Fibroblast of lung (primary cell): ENCODE results near the gene COPZ2. TPM values are rescaled to one million over a fixed set of nuclear protein-coding genes. Genes with fewer than 3 reads are reported as not detected.
"Not testable (repeated sequence)": the region's sequence is repeated elsewhere in the genome, so short reads cannot be mapped to it uniquely, and the experiment has no call there.

Experiments used
- DNase-seq, 2 donors: peaks; one replicate each; pipeline versions ENCODE4 v3.0.0 to v3.0.0-alpha.2; 2010; ENCODE audit warnings: low read depth in 2 of 2
- H2AFZ ChIP-seq: 2 replicates; pipeline ENCODE4 v1.5.1; 2012; ENCODE audit warnings: low read length, control low read depth, inconsistent platforms
- H3K27ac ChIP-seq: 2 replicates; pipeline ENCODE4 v1.5.1; 2011; ENCODE audit warnings: low read length, control low read depth; ENCODE audit not compliant: insufficient read depth
- H3K27me3 ChIP-seq: 2 replicates; pipeline ENCODE4 v1.5.1; 2011; ENCODE audit warnings: mild to moderate bottlenecking, low read length; ENCODE audit not compliant: control insufficient read depth, insufficient read depth
- H3K36me3 ChIP-seq: 2 replicates; pipeline ENCODE4 v1.5.1; 2011; ENCODE audit warnings: low read length; ENCODE audit not compliant: control insufficient read depth, insufficient read depth
- H3K4me1 ChIP-seq: 2 replicates; pipeline ENCODE4 v1.5.1; 2011; ENCODE audit warnings: low read length; ENCODE audit not compliant: control insufficient read depth, insufficient read depth; ENCODE audit errors: extremely low read depth
- H3K4me2 ChIP-seq: 2 replicates; pipeline ENCODE4 v1.5.1; 2011; ENCODE audit warnings: low read length, control low read depth; ENCODE audit not compliant: insufficient read depth; ENCODE audit errors: extremely low read depth
- H3K4me3 ChIP-seq, 4 experiments: fragments of 200-600 bp in 1 of 4; sonication (generic) in 1 of 4; replicated peaks in 1 of 4; 2 replicates each; pipeline ENCODE4 v1.5.1; 2011 to 2016; ENCODE audit warnings: low read length in 4 of 4, low read depth in 3 of 4, mild to moderate bottlenecking in 3 of 4, control low read depth in 2 of 4, inconsistent platforms in 1 of 4, mixed read lengths in 1 of 4; ENCODE audit not compliant: insufficient read depth in 1 of 4; ENCODE audit errors: control extremely low read depth in 1 of 4
- H3K79me2 ChIP-seq: 2 replicates; pipeline ENCODE4 v1.5.1; 2012; ENCODE audit warnings: mild to moderate bottlenecking, low read length, inconsistent platforms; ENCODE audit not compliant: control insufficient read depth, insufficient read depth
- H3K9ac ChIP-seq: 2 replicates; pipeline ENCODE4 v1.5.1; 2011; ENCODE audit warnings: mild to moderate bottlenecking, low read length, control low read depth; ENCODE audit not compliant: insufficient read depth
- H3K9me3 ChIP-seq: 2 replicates; pipeline ENCODE4 v1.5.1; 2012; ENCODE audit warnings: low read depth, low read length; ENCODE audit not compliant: control insufficient read depth, insufficient read depth
- H4K20me1 ChIP-seq: 2 replicates; pipeline ENCODE4 v1.5.1; 2011; ENCODE audit warnings: low read length; ENCODE audit not compliant: control insufficient read depth, insufficient read depth; ENCODE audit errors: extremely low read depth
- EZH2 ChIP-seq: IDR thresholded peaks from 2 replicates; pipeline ENCODE4 v1.5.1; 2012; ENCODE audit warnings: low read length, control low read depth, mild to moderate bottlenecking; ENCODE audit errors: missing control alignments
- polyA plus RNA-seq, 2 donors: library from polyadenylated mRNA; depleted of rRNA in 1 of 2; stranded (reverse) in 1 of 2; unstranded in 1 of 2; fragments of >200 nt; gene quantifications; 2 replicates each; pipeline ENCODE4 v1.2.1, GENCODE V29; 2011 to 2012; ENCODE audit warnings: missing spikeins in 1 of 2
- total RNA-seq: library from RNA; depleted of rRNA; stranded (reverse); fragments of >200 nt; gene quantifications from 2 replicates; pipeline ENCODE4 v1.2.1, GENCODE V29; 2014
- TF ChIP-seq, protein P1 (sequence below), 2 donors: IDR thresholded peaks in 1 of 2; conservative IDR thresholded peaks in 1 of 2; 1 replicate in 1 of 2; 2 replicates in 1 of 2; pipeline ENCODE4 v1.5.1; 2011 to 2012; ENCODE audit warnings: low read length in 2 of 2, control low read depth in 1 of 2, inconsistent platforms in 1 of 2, low read depth in 1 of 2, mild to moderate bottlenecking in 1 of 2

COPZ2 gene
- total and polyA plus RNA-seq, 2 donors (not counting 1 experiment from before 2014, with no cell fraction given) = 63.1 to 97.9 TPM

- Histone ChIP-seq H3K9me3 (no peaks in the 10 kb centered on the region), H3K4me3 (no peak overlapping the region), H3K4me2 (no peak overlapping the region), H3K27ac (no peak overlapping the region), H3K27me3 (no peaks in the 10 kb centered on the region), H3K79me2 (no peaks in the 10 kb centered on the region), H3K9ac (no peak overlapping the region), H3K36me3 (no peaks in the 10 kb centered on the region), H2AFZ (no peak overlapping the region), H4K20me1 (no peaks in the 10 kb centered on the region), H3K4me1 (peaks cover 23% of the 10 kb centered on the region)
- no peak for TF ChIP-seq EZH2
- TF ChIP-seq, protein P1, sequence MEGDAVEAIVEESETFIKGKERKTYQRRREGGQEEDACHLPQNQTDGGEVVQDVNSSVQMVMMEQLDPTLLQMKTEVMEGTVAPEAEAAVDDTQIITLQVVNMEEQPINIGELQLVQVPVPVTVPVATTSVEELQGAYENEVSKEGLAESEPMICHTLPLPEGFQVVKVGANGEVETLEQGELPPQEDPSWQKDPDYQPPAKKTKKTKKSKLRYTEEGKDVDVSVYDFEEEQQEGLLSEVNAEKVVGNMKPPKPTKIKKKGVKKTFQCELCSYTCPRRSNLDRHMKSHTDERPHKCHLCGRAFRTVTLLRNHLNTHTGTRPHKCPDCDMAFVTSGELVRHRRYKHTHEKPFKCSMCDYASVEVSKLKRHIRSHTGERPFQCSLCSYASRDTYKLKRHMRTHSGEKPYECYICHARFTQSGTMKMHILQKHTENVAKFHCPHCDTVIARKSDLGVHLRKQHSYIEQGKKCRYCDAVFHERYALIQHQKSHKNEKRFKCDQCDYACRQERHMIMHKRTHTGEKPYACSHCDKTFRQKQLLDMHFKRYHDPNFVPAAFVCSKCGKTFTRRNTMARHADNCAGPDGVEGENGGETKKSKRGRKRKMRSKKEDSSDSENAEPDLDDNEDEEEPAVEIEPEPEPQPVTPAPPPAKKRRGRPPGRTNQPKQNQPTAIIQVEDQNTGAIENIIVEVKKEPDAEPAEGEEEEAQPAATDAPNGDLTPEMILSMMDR (conservative IDR thresholded peaks at IDR 0.05 in 1 of 2, IDR thresholded peaks at IDR 0.05 in 1 of 2; ENCODE audit: low read depth in 1 of 2, low read length in 2 of 2) = no peak
- DNase-seq = no peak
Observed at GRCh38 chr17:48021934-48022333, 15.7 kb downstream of the COPZ2 start.

DNA sequence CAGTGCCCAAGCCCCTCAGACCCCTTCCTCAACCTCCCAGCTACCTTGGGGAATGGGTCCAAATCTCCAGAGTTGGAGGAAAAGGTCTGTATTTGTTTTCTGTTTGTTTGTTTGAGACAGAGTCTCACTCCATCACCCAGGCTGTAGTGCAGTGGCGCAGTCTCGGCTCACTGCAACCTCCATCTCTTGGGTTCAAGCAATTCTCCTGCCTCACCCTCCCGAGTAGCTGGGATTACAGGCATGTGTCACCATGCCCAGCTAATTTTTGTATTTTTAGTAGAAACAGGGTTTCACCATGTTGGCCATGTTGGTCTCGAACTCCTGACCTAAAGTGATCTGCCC, 19.8 kb downstream of the COPZ2 start:
- not testable (repeated sequence) for H2AFZ ChIP-seq, DNase-seq, H3K4me3 ChIP-seq, H3K79me2 ChIP-seq, H3K4me2 ChIP-seq, H3K36me3 ChIP-seq, H3K9ac ChIP-seq, H3K4me1 ChIP-seq, H3K27ac ChIP-seq, H4K20me1 ChIP-seq, H3K9me3 ChIP-seq
- peaks cover 11% of the 10 kb centered on the region for H3K27me3 ChIP-seq

- peak in 1 of 2 donors; percentile 84 for DNase-seq
- no peaks in the 10 kb centered on the region for H3K79me2 ChIP-seq
- no peaks in the 10 kb centered on the region for H4K20me1 ChIP-seq
- no peak overlapping the region for H3K4me3 ChIP-seq
- H3K4me2 ChIP-seq = no peak overlapping the region
- no peaks in the 10 kb centered on the region for H3K36me3 ChIP-seq
- TF ChIP-seq EZH2 = no peak
- TF ChIP-seq, protein P1 (conservative IDR thresholded peaks at IDR 0.05 in 1 of 2, IDR thresholded peaks at IDR 0.05 in 1 of 2; ENCODE audit: low read depth in 1 of 2, low read length in 2 of 2) = no peak
- peaks cover 14% of the 10 kb centered on the region for H3K27me3 ChIP-seq
- H3K27ac ChIP-seq = no peak overlapping the region
- no peaks in the 10 kb centered on the region for H3K4me1 ChIP-seq
- H3K9me3 ChIP-seq = no peaks in the 10 kb centered on the region
- no peak overlapping the region for H3K9ac ChIP-seq
- no peak overlapping the region for H2AFZ ChIP-seq
Observed at GRCh38 chr17:48016112-48016511, 21.5 kb downstream of the COPZ2 start.
